Measurements from ENCODE around the gene ST6GALNAC3.

- TF ChIP-seq CTCF (IDR thresholded peaks at IDR 0.05) (no peak), POLR2A (IDR thresholded peaks at IDR 0.05) (no peak)
Measured at GRCh38 chr1:76179219-76179698, 104.7 kb downstream of the ST6GALNAC3 start.

Measured in heart left ventricle (tissue), 13 donors.